ENCODE measurements around the gene WDR75.

DNA sequence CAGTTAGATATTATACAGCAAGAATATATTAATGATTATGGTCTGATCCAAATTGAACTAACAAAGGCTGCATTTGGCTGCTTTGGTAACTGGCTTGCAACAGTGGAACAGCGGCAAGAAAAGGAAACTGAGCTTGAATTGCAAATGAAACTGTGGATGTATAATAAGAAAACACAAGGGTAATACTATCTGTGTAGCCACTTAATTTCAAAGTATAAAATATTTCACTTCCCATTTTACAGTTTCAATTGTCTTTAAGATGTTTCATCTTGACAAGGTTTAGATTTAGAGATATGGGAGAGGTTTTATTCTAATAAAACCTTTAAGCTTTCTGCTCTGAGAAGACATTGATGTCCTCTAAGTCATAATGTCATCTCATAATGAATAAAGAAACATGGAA is 23.8 kb downstream of the WDR75 start:
- TF ChIP-seq, protein P1, sequence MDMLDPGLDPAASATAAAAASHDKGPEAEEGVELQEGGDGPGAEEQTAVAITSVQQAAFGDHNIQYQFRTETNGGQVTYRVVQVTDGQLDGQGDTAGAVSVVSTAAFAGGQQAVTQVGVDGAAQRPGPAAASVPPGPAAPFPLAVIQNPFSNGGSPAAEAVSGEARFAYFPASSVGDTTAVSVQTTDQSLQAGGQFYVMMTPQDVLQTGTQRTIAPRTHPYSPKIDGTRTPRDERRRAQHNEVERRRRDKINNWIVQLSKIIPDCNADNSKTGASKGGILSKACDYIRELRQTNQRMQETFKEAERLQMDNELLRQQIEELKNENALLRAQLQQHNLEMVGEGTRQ (IDR thresholded peaks at IDR 0.05; ENCODE audit: low read depth, low read length): no peak
- TF ChIP-seq, protein P1 (CRISPR knock-in tag; IDR thresholded peaks at IDR 0.05; ENCODE audit: borderline replicate concordance): no peak
- TF ChIP-seq, protein P2, sequence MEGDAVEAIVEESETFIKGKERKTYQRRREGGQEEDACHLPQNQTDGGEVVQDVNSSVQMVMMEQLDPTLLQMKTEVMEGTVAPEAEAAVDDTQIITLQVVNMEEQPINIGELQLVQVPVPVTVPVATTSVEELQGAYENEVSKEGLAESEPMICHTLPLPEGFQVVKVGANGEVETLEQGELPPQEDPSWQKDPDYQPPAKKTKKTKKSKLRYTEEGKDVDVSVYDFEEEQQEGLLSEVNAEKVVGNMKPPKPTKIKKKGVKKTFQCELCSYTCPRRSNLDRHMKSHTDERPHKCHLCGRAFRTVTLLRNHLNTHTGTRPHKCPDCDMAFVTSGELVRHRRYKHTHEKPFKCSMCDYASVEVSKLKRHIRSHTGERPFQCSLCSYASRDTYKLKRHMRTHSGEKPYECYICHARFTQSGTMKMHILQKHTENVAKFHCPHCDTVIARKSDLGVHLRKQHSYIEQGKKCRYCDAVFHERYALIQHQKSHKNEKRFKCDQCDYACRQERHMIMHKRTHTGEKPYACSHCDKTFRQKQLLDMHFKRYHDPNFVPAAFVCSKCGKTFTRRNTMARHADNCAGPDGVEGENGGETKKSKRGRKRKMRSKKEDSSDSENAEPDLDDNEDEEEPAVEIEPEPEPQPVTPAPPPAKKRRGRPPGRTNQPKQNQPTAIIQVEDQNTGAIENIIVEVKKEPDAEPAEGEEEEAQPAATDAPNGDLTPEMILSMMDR (CRISPR knock-in tag; IDR thresholded peaks at IDR 0.05): no peak
- no peak for TF ChIP-seq ZNF274 (CRISPR knock-in tag; IDR thresholded peaks at IDR 0.05)
- TF ChIP-seq FOXP1 (IDR thresholded peaks at IDR 0.05): no peak
- TF ChIP-seq FOXP1 (CRISPR knock-in tag; IDR thresholded peaks at IDR 0.05): no peak
- no peak for TF ChIP-seq NCOR1 (IDR thresholded peaks at IDR 0.05; ENCODE audit: borderline replicate concordance, low read length)
- TF ChIP-seq ZNF530 (CRISPR knock-in tag; IDR thresholded peaks at IDR 0.05; ENCODE audit: low read depth): no peak
- no peak for TF ChIP-seq ASH2L (IDR thresholded peaks at IDR 0.05; ENCODE audit: insufficient read length, low read depth, low read length)
- TF ChIP-seq DPF2 (CRISPR knock-in tag; IDR thresholded peaks at IDR 0.05; ENCODE audit: borderline replicate concordance, low read depth): no peak
- TF ChIP-seq HNRNPH1 (optimal IDR thresholded peaks at IDR 0.05; ENCODE audit: low read depth, low read length): no peak
- TF ChIP-seq MZF1 (CRISPR knock-in tag; IDR thresholded peaks at IDR 0.05; ENCODE audit: borderline replicate concordance): no peak
